ENCODE results near the gene ENTPD6.

ENTPD6 gene

GRCh38 chr20:25188218-25188617, 7.3 kb upstream of the ENTPD6 start:
- no peak for DNase-seq

- no peak for DNase-seq
Observed at GRCh38 chr20:25191051-25191450, 4.5 kb upstream of the ENTPD6 start.

- DNase-seq: no peak
Observed at GRCh38 chr20:25191689-25192088, 3.8 kb upstream of the ENTPD6 start.

- no peak for DNase-seq
Observed at GRCh38 chr20:25193843-25194242, 1.7 kb upstream of the ENTPD6 start.

- DNase-seq: no peak
Observed at GRCh38 chr20:25194333-25194972, 1.1 kb upstream of the ENTPD6 start.

- DNase-seq: no peak
Observed at GRCh38 chr20:25195962-25196785, 662 bp downstream of the ENTPD6 start.

GRCh38 chr20:25196786-25197120, 1.2 kb downstream of the ENTPD6 start:
- no peak for DNase-seq

GRCh38 chr20:25197183-25197869, 1.8 kb downstream of the ENTPD6 start:
- no peak for DNase-seq

GRCh38 chr20:25197870-25198190, 2.3 kb downstream of the ENTPD6 start:
- DNase-seq: no peak

- DNase-seq: no peak
Observed at GRCh38 chr20:25198663-25199383, 3.3 kb downstream of the ENTPD6 start.

- no peak for DNase-seq
Observed at GRCh38 chr20:25199473-25200260, 4.2 kb downstream of the ENTPD6 start.

GRCh38 chr20:25203089-25203488, 7.6 kb downstream of the ENTPD6 start:
- DNase-seq: no peak

GRCh38 chr20:25203871-25204320, 8.4 kb downstream of the ENTPD6 start:
- DNase-seq: no peak

- DNase-seq: no peak
Observed at GRCh38 chr20:25204550-25205276, 9.2 kb downstream of the ENTPD6 start.

GRCh38 chr20:25205277-25206062, 10.0 kb downstream of the ENTPD6 start:
- no peak for DNase-seq

GRCh38 chr20:25206063-25206403, 10.5 kb downstream of the ENTPD6 start:
- no peak for DNase-seq

- DNase-seq: no peak
Observed at GRCh38 chr20:25206548-25206947, 11.0 kb downstream of the ENTPD6 start.

GRCh38 chr20:25207149-25207959, 11.8 kb downstream of the ENTPD6 start:
- no peak for DNase-seq

GRCh38 chr20:25207960-25208534, 12.5 kb downstream of the ENTPD6 start:
- no peak for DNase-seq

GRCh38 chr20:25209400-25209799, 13.9 kb downstream of the ENTPD6 start:
- DNase-seq: no peak

Measured in NCI-H187 treated with DMSO at 0.1 percent for 48 hours (cell line).